Measurements from ENCODE around the gene KRT76.
"Not testable (repeated sequence)": the region's sequence is repeated elsewhere in the genome, so short reads cannot be mapped to it uniquely, and the experiment has no call there.

Gene KRT76

GRCh38 chr12:52779914-52780313 is 2.8 kb upstream of the KRT76 start:
- no peak for DNase-seq

- no peak for DNase-seq
Observed at GRCh38 chr12:52778833-52779232, 1.7 kb upstream of the KRT76 start.

- no peak for DNase-seq
Observed at GRCh38 chr12:52777566-52777965, 421 bp upstream of the KRT76 start.

- no peak for DNase-seq
Observed at GRCh38 chr12:52776435-52776834, 710 bp downstream of the KRT76 start.

- no peak for DNase-seq
Observed at GRCh38 chr12:52774629-52775250, 2.4 kb downstream of the KRT76 start.

- DNase-seq: no peak
Observed at GRCh38 chr12:52772772-52773171, 4.4 kb downstream of the KRT76 start.

GRCh38 chr12:52772188-52772587 is 5.0 kb downstream of the KRT76 start:
- no peak for DNase-seq

- no peak for DNase-seq
Observed at GRCh38 chr12:52771505-52771904, 5.6 kb downstream of the KRT76 start.

GRCh38 chr12:52771088-52771487 is 6.1 kb downstream of the KRT76 start:
- DNase-seq: no peak

GRCh38 chr12:52769946-52770345 is 7.2 kb downstream of the KRT76 start:
- DNase-seq: no peak

GRCh38 chr12:52769354-52769753 is 7.8 kb downstream of the KRT76 start:
- DNase-seq: no peak

GRCh38 chr12:52768479-52769200 is 8.5 kb downstream of the KRT76 start:
- DNase-seq: no peak

- no peak for DNase-seq
Observed at GRCh38 chr12:52767427-52767826, 9.7 kb downstream of the KRT76 start.

- no peak for DNase-seq
Observed at GRCh38 chr12:52767020-52767379, 10.1 kb downstream of the KRT76 start.

- DNase-seq: no peak
Observed at GRCh38 chr12:52766351-52767019, 10.7 kb downstream of the KRT76 start.

GRCh38 chr12:52765702-52766101 is 11.4 kb downstream of the KRT76 start:
- DNase-seq: no peak

GRCh38 chr12:52763991-52764390 is 13.2 kb downstream of the KRT76 start:
- no peak for DNase-seq

- no peak for DNase-seq
Observed at GRCh38 chr12:52763036-52763659, 14.0 kb downstream of the KRT76 start.

- no peak for DNase-seq
Observed at GRCh38 chr12:52761802-52762201, 15.3 kb downstream of the KRT76 start.

GRCh38 chr12:52761218-52761617 is 15.9 kb downstream of the KRT76 start:
- not testable (repeated sequence) for DNase-seq

- no peak for DNase-seq
Observed at GRCh38 chr12:52760623-52761022, 16.5 kb downstream of the KRT76 start.

- DNase-seq: no peak
Observed at GRCh38 chr12:52759695-52760094, 17.4 kb downstream of the KRT76 start.

GRCh38 chr12:52759218-52759617 is 17.9 kb downstream of the KRT76 start:
- DNase-seq: no peak

All from NCI-H526 treated with DMSO at 0.1 percent for 48 hours (cell line).